Endothelial cell of umbilical vein (primary cell): ENCODE data around the gene PLXND1. TPM values are rescaled to one million over a fixed set of nuclear protein-coding genes. Genes with fewer than 3 reads are reported as not detected.

Experiments used
- BruUV-seq: library from RNA; stranded (reverse); fragments of 400-500 nt; replicated peaks from 2 replicates; lab custom pipeline; 2021; lab: Mats Ljungman, UMichigan
- CTCF ChIA-PET: fragments of 300-600, 350-600 bp; sonication (Branson Sonifier 250); formaldehyde crosslinking; loops from one replicate; lab custom pipeline; 2021; ENCODE audit warnings: antibody characterized with exemption, inconsistent platforms; lab: Charles Lee
- POLR2A ChIA-PET: fragments of 300-600, 350-600 bp; sonication (Branson Sonifier 250); formaldehyde crosslinking; loops from one replicate; lab custom pipeline; 2021; ENCODE audit warnings: antibody characterized with exemption, inconsistent platforms; lab: Charles Lee
- DNase-seq: peaks from one replicate; pipeline ENCODE4 v3.0.0-alpha.2; 2011; ENCODE audit warnings: low read depth, low spot score
- FAIRE-seq: peaks from 2 replicates; lab custom pipeline; 2011; peaks lifted over from hg19 to GRCh38; lab: Jason Lieb, UNC
- H2AFZ ChIP-seq: 2 replicates; pipeline ENCODE4 v1.6.0; 2012; ENCODE audit warnings: low read depth, low read length, control low read depth, inconsistent platforms
- H3K27ac ChIP-seq: 2 replicates; pipeline ENCODE4 v1.5.1; 2011; ENCODE audit warnings: low read depth, mild to moderate bottlenecking, control low read depth, low read length, moderate library complexity; ENCODE audit not compliant: insufficient read depth
- H3K27me3 ChIP-seq, 2 experiments: 2 replicates each; pipeline versions ENCODE4 v1.6.0 to v1.6.1; 2011; ENCODE audit warnings: low read length in 2 of 2, mixed read lengths in 1 of 2; ENCODE audit not compliant: control insufficient read depth in 2 of 2, insufficient read depth in 2 of 2
- H3K36me3 ChIP-seq, 2 experiments: 2 replicates in 1 of 2; 3 replicates in 1 of 2; pipeline ENCODE4 v1.5.1; 2011; ENCODE audit warnings: low read length in 2 of 2, mild to moderate bottlenecking in 1 of 2, moderate library complexity in 1 of 2; ENCODE audit not compliant: control insufficient read depth in 2 of 2, insufficient read depth in 2 of 2; ENCODE audit errors: extremely low read depth in 1 of 2
- H3K4me1 ChIP-seq: 3 replicates; pipeline ENCODE4 v1.5.1; 2011; ENCODE audit warnings: mild to moderate bottlenecking, low read length; ENCODE audit not compliant: control insufficient read depth, insufficient read depth; ENCODE audit errors: extremely low read depth
- H3K4me2 ChIP-seq: 2 replicates; pipeline ENCODE4 v1.6.1; 2011; ENCODE audit warnings: low read length, control low read depth, mixed read lengths; ENCODE audit not compliant: insufficient read depth
- H3K4me3 ChIP-seq, 3 experiments: fragments of 200-600 bp in 1 of 3; sonication (generic), shearing (Covaris generic) in 1 of 3; replicated peaks in 1 of 3; 2 replicates each; pipeline ENCODE4 v1.5.1; 2011 to 2016; ENCODE audit warnings: control low read depth in 3 of 3, low read length in 3 of 3, mild to moderate bottlenecking in 2 of 3, inconsistent platforms in 1 of 3, low read depth in 1 of 3, moderate library complexity in 1 of 3; ENCODE audit not compliant: insufficient read depth in 1 of 3
- H3K79me2 ChIP-seq: 2 replicates; pipeline ENCODE4 v1.6.0; 2012; ENCODE audit warnings: low read length, inconsistent platforms; ENCODE audit not compliant: control insufficient read depth, insufficient read depth
- H3K9ac ChIP-seq: replicated peaks from 2 replicates; pipeline ENCODE3; 2011; ENCODE audit warnings: low read length, control low read depth; ENCODE audit not compliant: insufficient read depth; ENCODE audit errors: extremely low read depth
- H3K9me1 ChIP-seq: replicated peaks from 3 replicates; pipeline ENCODE4 v1.6.0; 2011; ENCODE audit warnings: mild to moderate bottlenecking, low read length; ENCODE audit not compliant: control insufficient read depth, insufficient read depth; ENCODE audit errors: extremely low read depth
- H3K9me3 ChIP-seq: replicated peaks from 2 replicates; pipeline ENCODE4 v1.5.1; 2012; ENCODE audit warnings: low read length, inconsistent platforms; ENCODE audit not compliant: control insufficient read depth, insufficient read depth
- H4K20me1 ChIP-seq: replicated peaks from 2 replicates; pipeline ENCODE3; 2011; ENCODE audit warnings: mild to moderate bottlenecking, low read length; ENCODE audit not compliant: control insufficient read depth, insufficient read depth; ENCODE audit errors: extremely low read depth
- EZH2 ChIP-seq: IDR thresholded peaks from 2 replicates; pipeline ENCODE4 v1.6.1; 2012; ENCODE audit warnings: borderline replicate concordance, low read depth, mild to moderate bottlenecking, moderate library complexity, low read length, inconsistent platforms; ENCODE audit not compliant: severe bottlenecking
- FOS ChIP-seq: IDR thresholded peaks from 2 replicates; pipeline ENCODE4 v1.6.1; 2011; ENCODE audit warnings: mild to moderate bottlenecking, low read length, moderate library complexity, borderline replicate concordance; ENCODE audit not compliant: insufficient read depth
- GATA2 ChIP-seq: IDR thresholded peaks from 2 replicates; pipeline ENCODE4 v1.7.0; 2011; ENCODE audit warnings: low read depth, mild to moderate bottlenecking, moderate library complexity, mixed read lengths, low read length; ENCODE audit not compliant: insufficient read length, insufficient read depth
- JUN ChIP-seq: IDR thresholded peaks from 2 replicates; pipeline ENCODE4 v1.6.1; 2011; ENCODE audit warnings: borderline replicate concordance, low read depth; ENCODE audit not compliant: insufficient read length, insufficient read depth
- MYC ChIP-seq: IDR thresholded peaks from one replicate; pipeline ENCODE4 v1.6.1; 2011; ENCODE audit warnings: mild to moderate bottlenecking, low read depth, low read length
- POLR2AphosphoS5 ChIP-seq: IDR thresholded peaks from 2 replicates; pipeline ENCODE4 v1.6.1; 2012; ENCODE audit warnings: low read depth, mild to moderate bottlenecking, control low read depth, low read length, moderate library complexity; ENCODE audit not compliant: insufficient read depth
- dilution Hi-C: fragments of 300-500 bp; cut with MboI; formaldehyde crosslinking; loops from one replicate; pipeline ENCODE4 v1.15.0; 2019; ENCODE audit warnings: low sequenced_read_pairs; ENCODE audit not compliant: extremely low pct_ligation_motif_present
- intact Hi-C: fragments of 100-400 bp; cut with micrococcal nuclease; formaldehyde crosslinking; loops from one replicate; pipeline ENCODE4 v1.10.0; 2022
- polyA plus RNA-seq, 4 experiments: library from polyadenylated mRNA; depleted of rRNA in 3 of 4; stranded (reverse) in 3 of 4; unstranded in 1 of 4; fragments of >200 nt; gene quantifications; 2 replicates each; pipeline versions ENCODE4 v1.2.1 to v1.2.3, GENCODE V29; 2011 to 2012; ENCODE audit warnings: missing spikeins in 1 of 4
- total RNA-seq: library from RNA; stranded (reverse); gene quantifications from 2 replicates; pipeline ENCODE4 v1.2.3, GENCODE V29; 2021
- TF ChIP-seq, protein P1 (sequence below), 2 donors: IDR thresholded peaks; 1 replicate in 1 of 2; 2 replicates in 1 of 2; pipeline ENCODE4 v1.5.1; 2011; ENCODE audit warnings: low read length in 2 of 2, mild to moderate bottlenecking in 2 of 2, moderate library complexity in 2 of 2, control low read depth in 1 of 2, inconsistent platforms in 1 of 2, low read depth in 1 of 2; ENCODE audit not compliant: insufficient read depth in 1 of 2; ENCODE audit errors: extremely low read depth in 1 of 2
- TF ChIP-seq, protein P2 (sequence below): IDR thresholded peaks from 2 replicates; pipeline ENCODE4 v1.6.1; 2011; ENCODE audit not compliant: insufficient read depth, insufficient read length

The PLXND1 gene
- total and polyA plus RNA-seq, 2 donors (not counting 3 experiments of a cell fraction or from before 2014, with no cell fraction given), result 300 to 834 TPM

DNA sequence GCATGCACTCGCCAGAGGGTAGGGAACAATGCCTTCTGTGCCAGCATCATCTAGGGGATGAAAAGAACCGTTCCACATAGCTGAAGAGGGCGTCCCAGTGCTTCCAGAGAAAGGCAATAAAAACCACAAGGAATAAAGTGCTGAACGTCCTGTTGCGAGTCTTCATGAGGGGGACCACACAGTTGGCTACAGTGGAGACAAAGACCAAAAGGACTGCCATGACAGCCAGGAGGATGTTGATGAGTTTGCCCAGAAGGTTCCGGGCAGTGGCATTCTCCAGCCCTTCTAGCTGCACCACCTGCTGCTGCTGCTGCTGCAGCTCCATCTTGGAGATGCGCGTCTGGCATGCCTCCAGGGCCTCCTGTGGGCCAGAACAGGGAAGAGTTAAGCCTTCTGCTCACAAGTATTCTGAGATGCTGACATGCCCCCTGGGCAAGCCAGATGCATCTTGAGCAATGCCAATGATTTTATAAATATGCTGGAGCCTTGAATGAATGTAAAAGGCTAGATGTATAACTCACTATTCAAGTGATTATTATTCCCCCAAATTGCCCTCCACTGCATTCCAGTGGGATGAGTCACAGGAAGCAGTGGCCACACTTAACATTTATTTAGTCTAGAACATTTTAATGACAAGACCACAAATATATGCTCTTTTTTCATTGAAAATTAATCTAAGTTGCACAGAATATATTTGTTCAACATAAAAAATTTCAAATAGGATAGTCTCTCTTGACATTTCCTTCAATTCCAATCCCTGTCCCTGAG lies 45.1 kb upstream of the PLXND1 start:
- intact Hi-C loops, result loop anchor here (2.0 to 10.0 kb wide), 2 partner anchors 143 to 239 kb away; no protein-coding TSS in a partner anchor
- ChIA-PET POLR2A (no interaction called here), CTCF (interaction anchor here (0.5 to 1.2 kb wide), 10 partner anchors 24 to 282 kb away, joined by 3 to 13 read pairs (median 4); partner anchors contain the start of gene EFCAB12)
- Histone ChIP-seq H4K20me1 (no peaks in the 10 kb centered on the region), H3K36me3 (no peaks in the 10 kb centered on the region), H3K27ac (peak overlapping the region; percentile 83), H3K9me1 (no peaks in the 10 kb centered on the region), H2AFZ (no peak overlapping the region), H3K4me2 (peak overlapping the region; percentile 40), H3K4me1 (peaks cover 32% of the 10 kb centered on the region), H3K9me3 (no peaks in the 10 kb centered on the region), H3K27me3 (no peaks in the 10 kb centered on the region), H3K4me3 (no peak overlapping the region), H3K79me2 (no peaks in the 10 kb centered on the region), H3K9ac (peak overlapping the region; percentile 26)
- BruUV-seq, result no TSS peak
- peak; percentile 64 for FAIRE-seq
- peak; percentile 88 for DNase-seq
- dilution Hi-C loops, result loop anchor here (25.0 kb wide), 1 partner anchor 186 kb away; no protein-coding TSS in a partner anchor
- TF ChIP-seq JUN (peak; percentile 91), POLR2AphosphoS5 (peak; percentile 46), MYC (no peak), FOS (peak; percentile 88)

DNA sequence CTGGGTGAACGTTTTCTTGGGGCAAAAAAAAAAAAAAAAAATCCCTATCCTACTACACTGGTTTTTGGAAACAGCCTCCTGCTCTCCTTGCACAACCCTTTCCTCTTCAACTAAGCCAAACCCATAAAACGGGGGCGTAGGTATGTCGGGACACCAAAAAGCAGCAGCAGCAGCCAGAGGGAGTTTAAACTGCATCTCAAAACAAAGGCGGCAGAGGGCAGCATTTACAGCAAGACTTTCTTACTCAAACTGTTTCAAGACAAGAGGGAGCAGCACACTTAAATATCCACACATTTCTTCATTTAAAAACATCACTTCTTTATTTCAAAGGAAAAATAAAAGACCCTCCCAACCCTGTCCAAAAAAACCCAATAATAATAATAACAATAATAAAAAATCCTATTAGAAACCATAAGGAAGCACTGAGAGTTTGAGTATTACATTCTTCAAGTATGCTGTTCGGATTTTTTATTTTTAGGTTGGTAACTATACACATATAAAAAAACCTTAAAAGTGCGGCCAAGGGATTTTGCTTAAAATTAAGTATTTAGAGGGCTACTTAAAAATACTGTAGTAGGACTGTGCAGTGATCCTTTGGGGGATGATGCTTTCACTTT lies 43.9 kb upstream of the PLXND1 start:
- Histone ChIP-seq H3K4me1 (peaks cover 24% of the 10 kb centered on the region), H3K27me3 (no peaks in the 10 kb centered on the region), H3K27ac (no peak overlapping the region), H3K9ac (no peak overlapping the region), H3K9me1 (no peaks in the 10 kb centered on the region), H4K20me1 (no peaks in the 10 kb centered on the region), H2AFZ (no peak overlapping the region), H3K4me2 (no peak overlapping the region), H3K9me3 (no peaks in the 10 kb centered on the region), H3K4me3 (no peak overlapping the region), H3K36me3 (no peaks in the 10 kb centered on the region), H3K79me2 (no peaks in the 10 kb centered on the region)
- FAIRE-seq, result peak; percentile 84
- POLR2A ChIA-PET, result no interaction called here
- dilution Hi-C loops (loop anchor here (25.0 kb wide), 1 partner anchor 187 kb away; no protein-coding TSS in a partner anchor), intact Hi-C loops (loop anchor here (1.0 to 10.0 kb wide), 7 partner anchors 22 to 284 kb away; no protein-coding TSS in a partner anchor)
- TF ChIP-seq GATA2 (no peak), JUN (no peak), FOS (no peak), EZH2 (no peak)
- TF ChIP-seq, protein P1, sequence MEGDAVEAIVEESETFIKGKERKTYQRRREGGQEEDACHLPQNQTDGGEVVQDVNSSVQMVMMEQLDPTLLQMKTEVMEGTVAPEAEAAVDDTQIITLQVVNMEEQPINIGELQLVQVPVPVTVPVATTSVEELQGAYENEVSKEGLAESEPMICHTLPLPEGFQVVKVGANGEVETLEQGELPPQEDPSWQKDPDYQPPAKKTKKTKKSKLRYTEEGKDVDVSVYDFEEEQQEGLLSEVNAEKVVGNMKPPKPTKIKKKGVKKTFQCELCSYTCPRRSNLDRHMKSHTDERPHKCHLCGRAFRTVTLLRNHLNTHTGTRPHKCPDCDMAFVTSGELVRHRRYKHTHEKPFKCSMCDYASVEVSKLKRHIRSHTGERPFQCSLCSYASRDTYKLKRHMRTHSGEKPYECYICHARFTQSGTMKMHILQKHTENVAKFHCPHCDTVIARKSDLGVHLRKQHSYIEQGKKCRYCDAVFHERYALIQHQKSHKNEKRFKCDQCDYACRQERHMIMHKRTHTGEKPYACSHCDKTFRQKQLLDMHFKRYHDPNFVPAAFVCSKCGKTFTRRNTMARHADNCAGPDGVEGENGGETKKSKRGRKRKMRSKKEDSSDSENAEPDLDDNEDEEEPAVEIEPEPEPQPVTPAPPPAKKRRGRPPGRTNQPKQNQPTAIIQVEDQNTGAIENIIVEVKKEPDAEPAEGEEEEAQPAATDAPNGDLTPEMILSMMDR (IDR thresholded peaks at IDR 0.05; ENCODE audit: extremely low read depth in 1 of 2, insufficient read depth in 1 of 2, low read depth in 1 of 2, low read length in 2 of 2), result peak; percentile 58
- TF ChIP-seq, protein P2, sequence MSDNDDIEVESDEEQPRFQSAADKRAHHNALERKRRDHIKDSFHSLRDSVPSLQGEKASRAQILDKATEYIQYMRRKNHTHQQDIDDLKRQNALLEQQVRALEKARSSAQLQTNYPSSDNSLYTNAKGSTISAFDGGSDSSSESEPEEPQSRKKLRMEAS, result no peak
- peak; percentile 80 for DNase-seq
- BruUV-seq, result no TSS peak
- CTCF ChIA-PET, result interaction anchor here (1.1 to 4.3 kb wide), 8 partner anchors 12 to 284 kb away, joined by 3 to 31 read pairs (median 8); no protein-coding TSS in a partner anchor
